H1 (cell line): ENCODE data around the gene CS. TPM values are rescaled to one million over a fixed set of nuclear protein-coding genes. Genes with fewer than 3 reads are reported as not detected.

Experiments
- CTCF ChIA-PET: fragments of 300-600 bp; sonication (Branson Sonifier 250); formaldehyde crosslinking; loops from one replicate; lab custom pipeline; 2021; ENCODE audit not compliant: partially characterized antibody; lab: Charles Lee
- POLR2A ChIA-PET: fragments of 300-600 bp; sonication (Branson Sonifier 250); formaldehyde crosslinking; loops from one replicate; lab custom pipeline; 2021; ENCODE audit warnings: inconsistent platforms; ENCODE audit not compliant: partially characterized antibody; lab: Charles Lee
- DNase-seq, 2 experiments: peaks; one replicate each; pipeline versions ENCODE4 v3.0.0 to v3.0.0-alpha.2; 2010 to 2022; ENCODE audit warnings: low spot score in 2 of 2, low read depth in 1 of 2, mixed read lengths in 1 of 2
- FAIRE-seq: peaks from 2 replicates; lab custom pipeline; 2011; peaks lifted over from hg19 to GRCh38; lab: Jason Lieb, UNC
- H2AFZ ChIP-seq: 2 replicates; pipeline ENCODE4 v1.8.1; 2012; ENCODE audit warnings: low read length, inconsistent platforms
- H2AK5ac ChIP-seq: 2 replicates; pipeline ENCODE4 v1.6.1; 2013; ENCODE audit warnings: low read depth, low read length
- H2BK120ac ChIP-seq: replicated peaks from 2 replicates; pipeline ENCODE3; 2013; ENCODE audit warnings: low read depth, low read length, inconsistent platforms
- H2BK12ac ChIP-seq: 2 replicates; pipeline ENCODE4 v1.6.1; 2013; ENCODE audit warnings: low read depth, low read length
- H2BK15ac ChIP-seq: 2 replicates; pipeline ENCODE4 v1.6.1; 2013; ENCODE audit warnings: low read length
- H2BK20ac ChIP-seq: 2 replicates; pipeline ENCODE4 v1.6.1; 2013; ENCODE audit warnings: low read length
- H2BK5ac ChIP-seq: 2 replicates; pipeline ENCODE4 v1.6.1; 2013; ENCODE audit warnings: low read depth, low read length
- H3K14ac ChIP-seq: 2 replicates; pipeline ENCODE4 v1.6.1; 2013; ENCODE audit warnings: inconsistent platforms; ENCODE audit not compliant: insufficient read length
- H3K18ac ChIP-seq: 2 replicates; pipeline ENCODE4 v1.6.1; 2013; ENCODE audit warnings: low read length; ENCODE audit errors: extremely low read depth
- H3K23ac ChIP-seq: 2 replicates; pipeline ENCODE4 v1.6.1; 2013; ENCODE audit warnings: inconsistent platforms; ENCODE audit not compliant: insufficient read length
- H3K23me2 ChIP-seq: 2 replicates; pipeline ENCODE4 v1.6.1; 2013; ENCODE audit warnings: low read depth, low read length
- H3K27ac ChIP-seq: 2 replicates; pipeline ENCODE4 v1.6.1; 2011; ENCODE audit warnings: low read depth, low read length, inconsistent platforms
- H3K27me3 ChIP-seq, 4 experiments: replicated peaks in 1 of 4; 1 replicate in 1 of 4; 2 replicates in 3 of 4; pipeline versions ENCODE4 v1.6.1 to v1.8.1; 2011 to 2013; ENCODE audit warnings: low read length in 3 of 4, mild to moderate bottlenecking in 3 of 4, inconsistent platforms in 2 of 4, mixed read lengths in 2 of 4, moderate library complexity in 1 of 4; ENCODE audit not compliant: control insufficient read depth in 3 of 4, insufficient read depth in 3 of 4; ENCODE audit errors: extremely low read depth in 1 of 4
- H3K36me3 ChIP-seq, 4 experiments: 2 replicates each; pipeline versions ENCODE4 v1.6.1 to v1.8.1; 2011 to 2013; ENCODE audit warnings: mild to moderate bottlenecking in 4 of 4, low read length in 3 of 4, moderate library complexity in 2 of 4, control low read depth in 1 of 4, inconsistent platforms in 1 of 4; ENCODE audit not compliant: insufficient read depth in 4 of 4, control insufficient read depth in 2 of 4
- H3K4ac ChIP-seq: replicated peaks from 2 replicates; pipeline ENCODE3; 2013; ENCODE audit warnings: low read length, low read depth, mixed read lengths, inconsistent platforms; ENCODE audit not compliant: insufficient read length
- H3K4me1 ChIP-seq, 4 experiments: replicated peaks in 1 of 4; 1 replicate in 1 of 4; 2 replicates in 3 of 4; pipeline versions ENCODE4 v1.6.1 to v1.8.1; 2011 to 2013; ENCODE audit warnings: low read length in 3 of 4, inconsistent platforms in 2 of 4, mixed read lengths in 1 of 4; ENCODE audit not compliant: insufficient read depth in 4 of 4, control insufficient read depth in 3 of 4
- H3K4me2 ChIP-seq, 2 experiments: 2 replicates each; pipeline versions ENCODE4 v1.6.1 to v1.8.1; 2011 to 2013; ENCODE audit warnings: low read depth in 2 of 2, low read length in 2 of 2, control low read depth in 1 of 2, inconsistent platforms in 1 of 2, mild to moderate bottlenecking in 1 of 2; ENCODE audit not compliant: insufficient read depth in 1 of 2
- H3K4me3 ChIP-seq, 4 experiments: fragments of 200-600, 300-600 bp in 1 of 4; sonication (generic), shearing (Covaris generic), sonication (Bioruptor Twin) in 1 of 4; 2 replicates each; pipeline versions ENCODE4 v1.5.1 to v1.8.1; 2011 to 2016; ENCODE audit warnings: low read length in 4 of 4, low read depth in 3 of 4, control low read depth in 2 of 4, inconsistent platforms in 2 of 4, mild to moderate bottlenecking in 2 of 4, mixed read lengths in 1 of 4, moderate library complexity in 1 of 4; ENCODE audit not compliant: insufficient read depth in 2 of 4; ENCODE audit errors: extremely low read depth in 1 of 4
- H3K56ac ChIP-seq: replicated peaks from 2 replicates; pipeline ENCODE3; 2013; ENCODE audit warnings: low read depth, mild to moderate bottlenecking, mixed read lengths, low read length, inconsistent platforms; ENCODE audit not compliant: insufficient read length
- H3K79me1 ChIP-seq: 2 replicates; pipeline ENCODE4 v1.6.1; 2013; ENCODE audit warnings: low read depth, low read length, control low read depth
- H3K79me2 ChIP-seq, 2 experiments: 2 replicates each; pipeline versions ENCODE4 v1.6.1 to v1.8.1; 2012 to 2013; ENCODE audit warnings: low read length in 2 of 2, mild to moderate bottlenecking in 2 of 2, inconsistent platforms in 1 of 2; ENCODE audit not compliant: insufficient read depth in 2 of 2, control insufficient read depth in 1 of 2
- H3K9ac ChIP-seq, 4 experiments: replicated peaks in 1 of 4; 1 replicate in 1 of 4; 2 replicates in 3 of 4; pipeline versions ENCODE4 v1.6.1 to v1.8.1; 2011 to 2013; ENCODE audit warnings: low read depth in 3 of 4, low read length in 3 of 4, control low read depth in 2 of 4, mild to moderate bottlenecking in 2 of 4, moderate library complexity in 2 of 4, inconsistent platforms in 1 of 4; ENCODE audit errors: extremely low read depth in 1 of 4
- H3K9me3 ChIP-seq, 2 experiments: 2 replicates each; pipeline versions ENCODE4 v1.6.1 to v1.8.1; 2012 to 2013; ENCODE audit warnings: mild to moderate bottlenecking in 2 of 2, moderate library complexity in 2 of 2, control low read depth in 1 of 2, inconsistent platforms in 1 of 2, low read depth in 1 of 2, low read length in 1 of 2, mixed read lengths in 1 of 2; ENCODE audit not compliant: insufficient read depth in 2 of 2
- H4K20me1 ChIP-seq, 2 experiments: replicated peaks in 1 of 2; 2 replicates each; pipeline versions ENCODE3 to v1.8.1; 2011 to 2013; ENCODE audit warnings: inconsistent platforms in 2 of 2, low read length in 2 of 2, mild to moderate bottlenecking in 1 of 2; ENCODE audit not compliant: insufficient read depth in 2 of 2, control insufficient read depth in 1 of 2
- H4K5ac ChIP-seq: 2 replicates; pipeline ENCODE4 v1.6.1; 2013; ENCODE audit warnings: low read length, low read depth, mixed read lengths, inconsistent platforms; ENCODE audit not compliant: insufficient read length
- H4K8ac ChIP-seq: 2 replicates; pipeline ENCODE4 v1.8.0; 2013; ENCODE audit warnings: mild to moderate bottlenecking, moderate library complexity, low read length, inconsistent platforms; ENCODE audit not compliant: insufficient read depth; ENCODE audit errors: extremely low read depth
- H4K91ac ChIP-seq: replicated peaks from 2 replicates; pipeline ENCODE3; 2013; ENCODE audit warnings: low read length, mixed read lengths, inconsistent platforms; ENCODE audit not compliant: insufficient read length
- WGBS, 2 experiments: shearing (Covaris generic) in 1 of 2; methylation state at CpG; one replicate each; pipeline versions ENCODE4 v1.1.6 to v1.1.7; 2013 to 2015; ENCODE audit warnings: low lambda C conversion rate in 2 of 2, mixed read lengths in 2 of 2, inconsistent platforms in 1 of 2, low coverage in 1 of 2, missing lambda C conversion rate in 1 of 2; ENCODE audit not compliant: insufficient replicate concordance in 2 of 2, insufficient coverage in 1 of 2, insufficient read length in 1 of 2; ENCODE audit errors: extremely low coverage in 1 of 2, missing lambda C conversion rate in 1 of 2; 5-methylcytosine and 5-hydroxymethylcytosine counted together
- polyA plus RNA-seq, 7 experiments: library from polyadenylated mRNA; depleted of rRNA in 3 of 7; stranded (reverse) in 5 of 7; unstranded in 2 of 7; fragments of >200 nt in 5 of 7; fragments of 200-250 nt in 2 of 7; gene quantifications; 1 replicate in 5 of 7; 2 replicates in 1 of 7; 4 replicates in 1 of 7; pipeline versions ENCODE4 v1.2.1 to v1.2.3, GENCODE V29; 2011 to 2013; ENCODE audit warnings: missing spikeins in 2 of 7, mixed read lengths in 2 of 7
- total RNA-seq: library from RNA; stranded (reverse); fragmentation: NEBNext Ultra II Directional; extraction: Animal tissue kit (Norgen Biotek cat#: 25700); gene quantifications from 2 replicates; pipeline ENCODE4 v1.2.1, GENCODE V29; 2021

CS gene
- total and polyA plus RNA-seq, 2 of the 8 experiments (the other 6 are each of a cell fraction or from before 2014, with no cell fraction given), result 96.6 to 238 TPM

- H3K56ac ChIP-seq, result no peak overlapping the region
- DNase-seq (no peak), FAIRE-seq (no peak)
- H3K4me1 ChIP-seq, result no peaks in the 10 kb centered on the region
- H2AK5ac ChIP-seq, result no peak overlapping the region
- H4K20me1 ChIP-seq, result peaks cover 0 to 3% of the 10 kb centered on the region in 2 experiments
- no peaks in the 10 kb centered on the region for H3K79me1 ChIP-seq
- no peaks in the 10 kb centered on the region for H3K27me3 ChIP-seq
- H3K4me3 ChIP-seq, result no peak overlapping the region
- no peak overlapping the region for H2BK15ac ChIP-seq
- ChIA-PET CTCF (interaction anchor here (1.3 kb wide), 1 partner anchor 11 kb away, joined by 3 read pairs; no protein-coding TSS in a partner anchor), POLR2A (interaction anchor here (0.7 to 5.6 kb wide), 4 partner anchors 8 to 85 kb away, joined by 3 to 21 read pairs (median 6); partner anchors contain the start of gene ANKRD52)
- H3K23me2 ChIP-seq, result no peaks in the 10 kb centered on the region
- H3K79me2 ChIP-seq, result no peaks in the 10 kb centered on the region
- H2BK120ac ChIP-seq, result no peak overlapping the region
- 96% methylated on average over 3 of the region's 3 CpGs; no CpG with 5 or more reads in 1 of the 2 experiments for WGBS, 2 experiments
- H3K36me3 ChIP-seq, result peaks cover 20 to 68% (median 51%) of the 10 kb centered on the region in 4 experiments
- H3K4ac ChIP-seq, result no peak overlapping the region
- H2BK20ac ChIP-seq, result no peak overlapping the region
- no peak overlapping the region for H4K91ac ChIP-seq
- no peak overlapping the region for H3K4me2 ChIP-seq
- no peak overlapping the region for H4K5ac ChIP-seq
- H2BK12ac ChIP-seq, result no peak overlapping the region
- no peak overlapping the region for H2BK5ac ChIP-seq
- H2AFZ ChIP-seq, result no peak overlapping the region
- H3K23ac ChIP-seq, result no peak overlapping the region
- H3K14ac ChIP-seq, result no peak overlapping the region
- H4K8ac ChIP-seq, result no peak overlapping the region
- H3K27ac ChIP-seq, result no peak overlapping the region
- H3K9me3 ChIP-seq, result no peaks in the 10 kb centered on the region
- no peak overlapping the region; a peak in 1 of 7 replicates for H3K9ac ChIP-seq
- no peak overlapping the region for H3K18ac ChIP-seq
Observed at GRCh38 chr12:56243731-56244181, 56.4 kb downstream of the CS start.
